Left ventricle myocardium inferior (tissue), 1 donor: Measurements from ENCODE around the gene DEFB124. TPM values are rescaled to one million over a fixed set of nuclear protein-coding genes. Genes with fewer than 3 reads are reported as not detected.

Source experiments
- DNase-seq: peaks from one replicate; pipeline ENCODE4 v3.0.0-alpha.2; 2020
- H3K27ac ChIP-seq: fragments of 200-600 bp; replicated peaks from 2 replicates; pipeline ENCODE4 v1.8.0; 2021
- H3K27me3 ChIP-seq: fragments of 200-600 bp; 2 replicates; pipeline ENCODE4 v1.8.0; 2021; ENCODE audit warnings: low read depth
- H3K36me3 ChIP-seq: fragments of 200-600 bp; 2 replicates; pipeline ENCODE4 v1.8.0; 2021
- H3K4me1 ChIP-seq: fragments of 200-600 bp; 2 replicates; pipeline ENCODE4 v1.8.0; 2021
- H3K4me3 ChIP-seq: fragments of 200-600 bp; 2 replicates; pipeline ENCODE4 v1.8.0; 2021; ENCODE audit warnings: mild to moderate bottlenecking, moderate library complexity
- H3K9me3 ChIP-seq: fragments of 200-600 bp; replicated peaks from 2 replicates; pipeline ENCODE4 v1.8.0; 2021
- intact Hi-C: fragments of 100-400 bp; cut with micrococcal nuclease; formaldehyde crosslinking; loops from one replicate; pipeline ENCODE4 v1.11.0; 2022
- total RNA-seq: library from RNA; stranded (reverse); fragmentation: NEBNext Ultra II Directional; extraction: Animal tissue kit (Norgen Biotek cat#: 25700); gene quantifications from one replicate; pipeline ENCODE4 v1.2.1, GENCODE V29; 2021
- TF ChIP-seq, protein P1 (sequence below): fragments of 200-600 bp; IDR thresholded peaks from 2 replicates; pipeline ENCODE4 v1.8.0; 2021; ENCODE audit warnings: antibody characterized with exemption, mild to moderate bottlenecking, borderline replicate concordance
- donor health status: DM: no; HTN: yes; CAD: no; lungs with severe emphysema.

The DEFB124 gene
- total RNA-seq, 1 donor from 2014 or later: not detected

DNA sequence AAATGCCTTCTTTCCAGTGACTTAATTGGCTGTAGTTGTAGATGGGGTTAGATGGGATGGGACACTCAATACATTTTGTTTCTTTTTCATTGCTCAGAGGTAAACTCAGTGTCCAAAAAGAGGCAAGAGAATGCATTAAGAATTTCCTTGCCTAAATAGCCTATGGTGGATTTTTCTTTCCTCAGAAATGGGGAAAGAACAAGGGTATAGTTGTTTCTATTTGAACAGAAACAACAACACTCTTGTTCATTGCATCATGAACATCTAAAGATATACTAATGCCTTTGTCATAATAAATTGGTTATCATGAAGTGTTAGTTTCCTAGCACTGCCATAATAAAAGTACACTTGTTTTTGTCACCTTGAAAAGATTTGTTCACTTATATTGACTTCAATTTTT, 49.1 kb downstream of the DEFB124 start:
- no peak for DNase-seq
- H3K4me1 ChIP-seq: no peaks in the 10 kb centered on the region
- TF ChIP-seq, protein P1, sequence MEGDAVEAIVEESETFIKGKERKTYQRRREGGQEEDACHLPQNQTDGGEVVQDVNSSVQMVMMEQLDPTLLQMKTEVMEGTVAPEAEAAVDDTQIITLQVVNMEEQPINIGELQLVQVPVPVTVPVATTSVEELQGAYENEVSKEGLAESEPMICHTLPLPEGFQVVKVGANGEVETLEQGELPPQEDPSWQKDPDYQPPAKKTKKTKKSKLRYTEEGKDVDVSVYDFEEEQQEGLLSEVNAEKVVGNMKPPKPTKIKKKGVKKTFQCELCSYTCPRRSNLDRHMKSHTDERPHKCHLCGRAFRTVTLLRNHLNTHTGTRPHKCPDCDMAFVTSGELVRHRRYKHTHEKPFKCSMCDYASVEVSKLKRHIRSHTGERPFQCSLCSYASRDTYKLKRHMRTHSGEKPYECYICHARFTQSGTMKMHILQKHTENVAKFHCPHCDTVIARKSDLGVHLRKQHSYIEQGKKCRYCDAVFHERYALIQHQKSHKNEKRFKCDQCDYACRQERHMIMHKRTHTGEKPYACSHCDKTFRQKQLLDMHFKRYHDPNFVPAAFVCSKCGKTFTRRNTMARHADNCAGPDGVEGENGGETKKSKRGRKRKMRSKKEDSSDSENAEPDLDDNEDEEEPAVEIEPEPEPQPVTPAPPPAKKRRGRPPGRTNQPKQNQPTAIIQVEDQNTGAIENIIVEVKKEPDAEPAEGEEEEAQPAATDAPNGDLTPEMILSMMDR: no peak
- H3K4me3 ChIP-seq: no peak overlapping the region
- intact Hi-C loops: no loop called here
- no peaks in the 10 kb centered on the region for H3K36me3 ChIP-seq
- no peak overlapping the region for H3K27ac ChIP-seq
- H3K9me3 ChIP-seq: peaks cover 15% of the 10 kb centered on the region
- no peaks in the 10 kb centered on the region for H3K27me3 ChIP-seq

DNA sequence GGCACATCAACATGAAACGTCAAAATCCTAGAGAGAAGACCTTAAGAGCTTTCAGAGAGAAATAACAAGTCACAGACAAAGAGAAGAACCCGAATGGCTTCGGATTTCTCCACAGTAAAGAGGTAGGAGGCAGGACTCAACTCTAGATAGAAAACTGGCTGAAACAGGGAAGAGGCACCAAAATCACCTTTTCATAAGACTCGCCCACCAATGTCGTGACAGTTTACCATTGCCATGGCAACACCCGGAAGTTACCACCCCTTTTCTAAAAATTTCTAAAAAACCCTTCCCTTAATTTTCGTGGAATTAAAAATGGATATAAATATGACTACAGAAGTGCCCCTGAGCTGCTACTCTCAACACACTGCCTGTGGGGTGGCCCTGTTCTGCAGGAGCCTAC, 56.6 kb downstream of the DEFB124 start:
- no peak for DNase-seq
- TF ChIP-seq, protein P1: no peak
- Histone ChIP-seq H3K27me3 (peaks cover 27% of the 10 kb centered on the region), H3K9me3 (no peaks in the 10 kb centered on the region), H3K27ac (no peak overlapping the region), H3K4me1 (no peaks in the 10 kb centered on the region), H3K4me3 (no peak overlapping the region), H3K36me3 (no peaks in the 10 kb centered on the region)
- intact Hi-C loops: no loop called here

DNA sequence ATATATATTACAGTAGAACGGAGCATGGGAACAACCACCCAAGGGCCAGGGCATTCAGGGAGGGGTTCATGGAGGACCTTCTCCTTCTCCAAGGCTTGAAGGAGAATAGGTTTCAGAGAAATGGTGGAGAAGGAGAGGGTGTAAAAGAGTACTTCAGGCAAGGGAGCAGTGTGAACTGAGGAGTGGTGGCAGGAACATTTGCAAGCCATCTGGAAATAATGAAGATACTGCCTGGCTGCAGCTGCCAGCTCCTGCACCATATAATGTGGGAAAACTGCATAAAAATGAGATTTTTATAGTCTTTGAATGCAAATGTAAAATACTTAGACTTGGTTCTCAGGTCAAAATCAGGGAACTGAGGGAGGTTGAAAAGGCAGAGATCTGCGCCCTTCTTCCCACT, 59.3 kb downstream of the DEFB124 start:
- no peak overlapping the region for H3K4me3 ChIP-seq
- H3K4me1 ChIP-seq: no peaks in the 10 kb centered on the region
- no peak overlapping the region for H3K27ac ChIP-seq
- intact Hi-C loops: no loop called here
- DNase-seq: no peak
- peaks cover 27% of the 10 kb centered on the region for H3K27me3 ChIP-seq
- H3K9me3 ChIP-seq: no peaks in the 10 kb centered on the region
- TF ChIP-seq, protein P1: no peak
- no peaks in the 10 kb centered on the region for H3K36me3 ChIP-seq

Other genes with a start within 250 kb of the DEFB124 start
- gene DEFB115, start 217.5 kb downstream of the DEFB124 start, total RNA-seq: not detected
- not detected for gene DEFB116, start 166.5 kb downstream of the DEFB124 start, total RNA-seq
- gene DEFB118, start 106.5 kb downstream of the DEFB124 start, total RNA-seq: not detected
- gene DEFB119, start 84.5 kb downstream of the DEFB124 start, total RNA-seq: not detected
- gene DEFB121, start 68.9 kb downstream of the DEFB124 start, total RNA-seq: not detected
- gene DEFB123, start 34.5 kb downstream of the DEFB124 start, total RNA-seq: not detected
- gene REM1, start 161 bp upstream of the DEFB124 start, total RNA-seq: 1.5 TPM
- 39.0 TPM for gene HM13, start 39.3 kb upstream of the DEFB124 start, total RNA-seq
- gene ID1, start 130.2 kb upstream of the DEFB124 start, total RNA-seq: 91.5 TPM
- 7.6 TPM for gene COX4I2, start 162.8 kb upstream of the DEFB124 start, total RNA-seq
- 53.2 TPM for gene BCL2L1, start 247.7 kb upstream of the DEFB124 start, total RNA-seq